Parathyroid adenoma (tissue), 2 donors: ENCODE data around the gene LMNA.

Experiments used
- H2AFZ ChIP-seq: fragments of 300-600 bp; sonication (generic); one replicate; pipeline ENCODE4 v1.7.0; 2017; ENCODE audit warnings: antibody characterized with exemption, mild to moderate bottlenecking
- H3K27ac ChIP-seq: fragments of 300-600 bp; sonication (generic); one replicate; pipeline ENCODE4 v1.7.0; 2017
- H3K27me3 ChIP-seq: fragments of 300-600 bp; sonication (generic); one replicate; pipeline ENCODE4 v1.7.0; 2017; ENCODE audit warnings: low read length; ENCODE audit not compliant: control insufficient read depth, insufficient read depth
- H3K36me3 ChIP-seq: fragments of 300-600 bp; sonication (generic); one replicate; pipeline ENCODE4 v1.7.0; 2017; ENCODE audit warnings: low read length; ENCODE audit not compliant: control insufficient read depth, insufficient read depth
- H3K4me1 ChIP-seq: fragments of 300-600 bp; sonication (generic); one replicate; pipeline ENCODE4 v1.7.0; 2017; ENCODE audit warnings: control low read depth
- H3K4me2 ChIP-seq: fragments of 300-600 bp; sonication (generic); one replicate; pipeline ENCODE4 v1.7.0; 2017; ENCODE audit warnings: low read length
- H3K4me3 ChIP-seq: fragments of 300-600 bp; sonication (generic); one replicate; pipeline ENCODE4 v1.7.0; 2017; ENCODE audit warnings: low read depth, low read length
- H3K79me2 ChIP-seq: fragments of 300-600 bp; sonication (generic); one replicate; pipeline ENCODE4 v1.7.0; 2017; ENCODE audit warnings: control low read depth
- H3K9ac ChIP-seq: fragments of 300-600 bp; sonication (generic); one replicate; pipeline ENCODE4 v1.7.0; 2017; ENCODE audit warnings: mild to moderate bottlenecking
- H3K9me3 ChIP-seq: fragments of 300-600 bp; sonication (generic); one replicate; pipeline ENCODE4 v1.7.0; 2017; ENCODE audit warnings: low read length; ENCODE audit not compliant: control insufficient read depth
- TF ChIP-seq, protein P1 (sequence below): fragments of 300-600 bp; sonication (generic); IDR thresholded peaks from one replicate; pipeline ENCODE4 v1.7.0; 2017; ENCODE audit warnings: antibody characterized with exemption, mild to moderate bottlenecking
- donor health status: primary hyperparathyroidism.

The LMNA gene

DNA sequence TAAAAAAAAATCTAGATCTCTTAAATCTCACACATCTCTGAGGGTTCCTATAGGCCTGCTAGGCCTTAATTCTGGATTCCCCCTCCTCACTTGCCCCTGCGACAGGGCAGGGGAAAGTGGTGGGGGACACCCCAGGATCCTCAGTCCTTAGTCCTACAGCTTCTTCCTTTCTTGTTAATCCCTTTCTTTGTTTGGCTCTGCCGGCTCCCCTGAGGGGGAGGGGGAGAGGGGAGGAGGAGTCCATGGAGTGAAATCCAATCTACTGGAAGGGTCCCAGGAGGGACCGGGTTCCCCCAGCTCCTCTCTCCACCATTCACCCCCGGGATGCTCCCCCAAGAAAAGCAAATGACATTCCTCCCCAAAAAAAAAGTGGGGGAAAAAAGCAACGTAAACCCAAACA lies 40.8 kb upstream of the LMNA start:
- H3K27ac ChIP-seq = no peak overlapping the region
- H3K4me1 ChIP-seq = no peaks in the 10 kb centered on the region
- TF ChIP-seq, protein P1, sequence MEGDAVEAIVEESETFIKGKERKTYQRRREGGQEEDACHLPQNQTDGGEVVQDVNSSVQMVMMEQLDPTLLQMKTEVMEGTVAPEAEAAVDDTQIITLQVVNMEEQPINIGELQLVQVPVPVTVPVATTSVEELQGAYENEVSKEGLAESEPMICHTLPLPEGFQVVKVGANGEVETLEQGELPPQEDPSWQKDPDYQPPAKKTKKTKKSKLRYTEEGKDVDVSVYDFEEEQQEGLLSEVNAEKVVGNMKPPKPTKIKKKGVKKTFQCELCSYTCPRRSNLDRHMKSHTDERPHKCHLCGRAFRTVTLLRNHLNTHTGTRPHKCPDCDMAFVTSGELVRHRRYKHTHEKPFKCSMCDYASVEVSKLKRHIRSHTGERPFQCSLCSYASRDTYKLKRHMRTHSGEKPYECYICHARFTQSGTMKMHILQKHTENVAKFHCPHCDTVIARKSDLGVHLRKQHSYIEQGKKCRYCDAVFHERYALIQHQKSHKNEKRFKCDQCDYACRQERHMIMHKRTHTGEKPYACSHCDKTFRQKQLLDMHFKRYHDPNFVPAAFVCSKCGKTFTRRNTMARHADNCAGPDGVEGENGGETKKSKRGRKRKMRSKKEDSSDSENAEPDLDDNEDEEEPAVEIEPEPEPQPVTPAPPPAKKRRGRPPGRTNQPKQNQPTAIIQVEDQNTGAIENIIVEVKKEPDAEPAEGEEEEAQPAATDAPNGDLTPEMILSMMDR = no peak
- no peaks in the 10 kb centered on the region for H3K79me2 ChIP-seq
- H3K9me3 ChIP-seq = no peaks in the 10 kb centered on the region
- H3K36me3 ChIP-seq = no peaks in the 10 kb centered on the region
- H3K27me3 ChIP-seq = no peaks in the 10 kb centered on the region
- H3K9ac ChIP-seq = no peak overlapping the region
- H2AFZ ChIP-seq = no peak overlapping the region
- no peak overlapping the region for H3K4me3 ChIP-seq
- H3K4me2 ChIP-seq = no peak overlapping the region

DNA sequence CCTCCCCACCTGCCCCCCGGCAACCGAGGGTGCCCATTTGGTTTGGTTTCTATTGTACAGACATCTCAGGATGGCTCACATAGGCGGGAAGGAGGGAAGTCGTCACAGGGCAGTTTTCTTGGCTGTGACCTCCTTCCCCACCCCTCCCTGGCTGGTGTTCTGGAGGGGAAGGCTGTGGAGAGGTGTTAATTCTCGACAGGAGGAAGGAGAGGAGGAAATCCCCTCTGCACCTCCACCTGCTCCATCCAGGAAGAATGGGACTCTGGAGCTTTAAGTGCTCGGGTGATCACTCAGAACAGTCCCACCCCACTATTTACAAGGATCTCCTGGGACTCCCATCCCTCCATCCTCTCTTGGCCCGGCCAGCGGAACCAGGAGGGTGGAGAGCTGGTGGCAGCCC lies 39.9 kb upstream of the LMNA start:
- TF ChIP-seq, protein P1 = no peak
- Histone ChIP-seq H3K9ac (no peak overlapping the region), H3K4me1 (no peaks in the 10 kb centered on the region), H3K36me3 (no peaks in the 10 kb centered on the region), H3K4me2 (no peak overlapping the region), H3K27me3 (no peaks in the 10 kb centered on the region), H2AFZ (no peak overlapping the region), H3K9me3 (no peaks in the 10 kb centered on the region), H3K27ac (no peak overlapping the region), H3K4me3 (no peak overlapping the region), H3K79me2 (no peaks in the 10 kb centered on the region)

DNA sequence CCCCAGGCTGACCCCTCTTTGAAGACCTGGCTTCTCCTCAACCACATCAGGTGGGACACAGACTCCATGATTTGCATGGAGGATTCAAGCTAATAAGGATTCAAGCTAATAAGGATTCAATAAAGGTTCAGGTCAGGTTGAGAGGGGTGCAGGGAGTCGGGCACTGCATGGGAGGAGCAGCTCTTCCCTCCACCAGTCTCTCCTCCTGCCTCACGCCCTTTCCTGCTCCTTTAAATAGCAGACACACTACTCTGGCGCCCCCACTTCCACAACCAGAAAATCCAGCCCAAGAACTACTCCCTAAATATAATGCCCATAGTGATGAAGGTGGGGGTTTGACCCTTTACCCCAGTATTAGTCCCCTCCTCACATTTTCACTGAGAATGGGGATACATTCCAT lies 39.3 kb upstream of the LMNA start:
- TF ChIP-seq, protein P1 = no peak
- Histone ChIP-seq H3K27me3 (no peaks in the 10 kb centered on the region), H3K4me2 (no peak overlapping the region), H3K36me3 (no peaks in the 10 kb centered on the region), H2AFZ (no peak overlapping the region), H3K79me2 (no peaks in the 10 kb centered on the region), H3K4me1 (no peaks in the 10 kb centered on the region), H3K4me3 (no peak overlapping the region), H3K27ac (no peak overlapping the region), H3K9me3 (no peaks in the 10 kb centered on the region), H3K9ac (no peak overlapping the region)

DNA sequence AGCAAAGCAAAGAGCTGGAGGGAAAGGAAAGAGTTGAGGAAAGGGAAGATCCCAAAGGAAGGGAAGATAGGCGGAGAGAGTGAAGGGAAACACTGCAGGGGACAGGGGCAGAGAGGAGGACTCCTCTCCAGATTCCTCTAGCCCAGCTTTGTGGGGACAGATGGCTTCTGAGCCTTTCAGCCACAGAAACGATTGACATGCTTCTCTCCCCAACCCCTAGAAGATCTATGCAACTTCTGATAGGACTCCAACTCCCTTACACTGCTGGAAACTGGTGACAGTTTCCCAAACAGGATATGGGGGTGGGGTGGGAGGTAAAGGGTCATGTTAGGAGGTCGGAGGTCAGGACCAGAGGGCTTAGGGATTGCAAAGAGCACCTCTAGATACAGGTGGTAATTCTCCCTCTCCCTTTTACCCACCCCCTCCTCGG lies 38.7 kb upstream of the LMNA start:
- Histone ChIP-seq H3K9me3 (no peaks in the 10 kb centered on the region), H3K27ac (no peak overlapping the region), H3K27me3 (no peaks in the 10 kb centered on the region), H3K79me2 (no peaks in the 10 kb centered on the region), H3K36me3 (no peaks in the 10 kb centered on the region), H3K4me3 (no peak overlapping the region), H3K9ac (no peak overlapping the region), H3K4me2 (no peak overlapping the region), H2AFZ (no peak overlapping the region), H3K4me1 (no peaks in the 10 kb centered on the region)
- TF ChIP-seq, protein P1 = no peak

DNA sequence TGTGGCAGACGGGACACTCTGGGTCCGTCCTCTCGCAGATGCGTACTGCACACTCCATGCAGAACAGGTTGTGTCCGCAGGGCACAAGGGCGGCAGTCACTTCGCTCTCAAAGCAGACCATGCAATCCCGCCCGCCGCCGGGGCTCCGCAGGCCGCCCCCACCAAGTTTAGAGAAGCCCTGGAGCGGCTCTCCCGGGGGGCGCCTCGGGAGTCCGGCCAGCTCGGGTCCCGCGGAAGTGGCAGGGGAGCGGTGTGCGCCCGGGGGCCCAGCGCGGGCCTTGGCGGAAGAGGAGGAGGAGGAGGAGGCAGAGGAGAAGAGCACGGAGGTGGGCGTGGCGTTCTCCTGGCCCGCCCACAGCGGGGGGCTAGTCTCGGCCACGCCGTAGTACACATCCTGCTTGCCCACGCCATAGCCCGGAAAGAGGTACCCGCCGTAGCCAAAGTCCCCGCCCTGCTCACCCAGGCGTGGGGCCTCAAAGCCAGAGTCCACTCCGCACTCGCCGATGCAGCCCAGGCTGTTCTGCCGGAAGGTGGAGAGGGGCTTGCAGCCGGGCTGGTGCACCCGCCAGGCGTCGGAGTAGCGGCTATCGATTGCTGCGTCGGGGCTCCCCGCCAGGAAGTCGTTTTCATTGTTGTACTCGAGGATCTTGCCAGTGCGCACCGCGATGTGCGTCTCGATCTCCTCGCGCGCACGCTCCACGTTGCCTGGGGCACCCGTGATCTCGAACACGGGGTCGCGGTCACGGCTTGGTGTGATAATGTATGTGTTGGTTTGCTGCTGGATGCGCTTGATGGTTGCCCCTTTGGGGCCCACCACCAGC lies 37.7 kb upstream of the LMNA start:
- no peak overlapping the region for H3K27ac ChIP-seq
- no peak overlapping the region for H3K9ac ChIP-seq
- H3K79me2 ChIP-seq = no peaks in the 10 kb centered on the region
- no peaks in the 10 kb centered on the region for H3K4me1 ChIP-seq
- H2AFZ ChIP-seq = no peak overlapping the region
- no peaks in the 10 kb centered on the region for H3K9me3 ChIP-seq
- TF ChIP-seq, protein P1 = no peak
- H3K4me3 ChIP-seq = no peak overlapping the region
- H3K4me2 ChIP-seq = no peak overlapping the region
- no peaks in the 10 kb centered on the region for H3K36me3 ChIP-seq
- H3K27me3 ChIP-seq = no peaks in the 10 kb centered on the region
